HG03108 (cell line): Measurements from ENCODE around the gene PRSS36.
"Not testable (repeated sequence)": the region's sequence is repeated elsewhere in the genome, so short reads cannot be mapped to it uniquely, and the experiment has no call there.

Experiments used
- ATAC-seq: cut with Tn5 transposase; IDR thresholded peaks from one replicate; pipeline ENCODE4 v1.9.1; 2021; ENCODE audit warnings: moderate library complexity; ENCODE audit not compliant: unreplicated experiment

PRSS36 gene

GRCh38 chr16:31142109-31143010 lies 7.5 kb downstream of the PRSS36 start:
- ATAC-seq = peak; percentile 88

DNA sequence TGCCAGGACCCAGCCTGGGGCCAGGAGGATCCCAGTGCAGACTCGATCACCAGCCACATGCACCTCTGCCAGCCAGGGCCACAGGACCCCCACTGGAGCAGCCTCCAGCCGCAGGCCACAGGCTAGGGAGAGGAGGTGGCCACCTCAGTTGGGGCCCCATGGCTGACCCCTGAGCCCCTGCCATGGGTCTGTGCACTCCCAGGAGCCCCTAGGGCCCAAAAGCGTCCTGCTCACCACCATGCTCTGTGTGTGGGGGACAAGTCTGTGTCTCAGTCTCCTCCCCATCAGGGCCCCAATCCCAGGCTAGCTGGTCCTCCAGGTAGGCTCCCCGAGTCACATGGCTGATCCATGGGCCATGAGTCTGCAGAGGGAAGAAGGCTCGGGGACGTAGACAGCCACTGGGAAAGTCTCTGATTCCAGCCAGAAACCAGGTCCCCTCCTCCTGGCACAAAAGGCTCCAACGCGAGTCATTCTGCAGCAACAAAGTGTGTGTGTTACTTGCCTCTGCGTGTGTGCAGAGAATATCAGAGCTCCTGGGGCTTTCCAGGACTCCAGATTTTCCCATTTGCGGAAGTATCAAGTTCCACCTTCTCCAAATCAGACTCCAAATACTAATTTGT lies 8.3 kb downstream of the PRSS36 start:
- ATAC-seq = no peak

GRCh38 chr16:31141071-31141469 lies 8.8 kb downstream of the PRSS36 start:
- ATAC-seq = not testable (repeated sequence)

DNA sequence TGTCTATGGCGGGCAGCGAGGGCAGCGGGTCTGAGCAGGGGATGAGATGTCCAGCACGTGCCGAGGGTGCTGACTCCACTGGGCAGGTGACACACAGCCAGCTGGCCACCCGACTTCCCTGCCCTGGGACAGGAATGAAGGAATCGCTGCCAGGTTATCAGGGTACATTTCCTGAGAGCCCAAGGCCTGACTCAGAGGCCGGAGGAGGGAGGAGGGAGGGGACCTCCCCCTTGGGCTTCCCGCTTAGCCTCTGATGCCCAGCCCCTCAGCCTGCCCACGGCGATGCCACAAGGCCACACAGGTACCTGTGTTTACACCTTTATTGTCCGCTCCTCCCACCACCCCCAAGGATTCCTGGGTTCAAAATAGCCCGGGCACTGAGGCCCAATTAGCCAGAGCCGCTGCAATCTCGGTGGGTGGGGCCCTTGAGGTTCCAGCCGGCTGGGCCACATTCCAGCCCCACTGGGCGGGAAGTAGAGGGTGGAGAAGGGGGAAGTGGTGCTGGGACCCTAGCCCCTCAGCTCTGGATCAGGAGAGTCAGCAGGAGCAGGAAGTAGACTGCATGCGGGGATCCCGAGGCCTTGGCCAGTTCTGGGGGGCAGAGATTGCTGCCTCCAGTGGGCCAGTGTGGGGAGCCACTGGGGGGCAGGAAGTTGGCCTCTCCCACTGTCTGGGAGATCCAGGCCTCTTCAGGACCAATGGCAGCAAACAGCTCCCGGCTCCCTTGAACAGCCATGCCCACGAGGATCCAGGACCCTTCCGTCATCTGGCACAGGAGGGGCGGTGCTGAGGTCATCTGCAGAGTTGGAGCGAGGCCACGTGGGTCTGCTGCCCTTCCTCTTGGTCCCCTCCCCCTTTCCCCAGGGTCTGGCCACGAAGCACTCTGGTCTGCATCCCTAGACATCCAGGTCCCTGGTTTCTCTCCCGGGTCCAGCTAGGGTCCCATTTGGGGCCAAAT lies 11.0 kb downstream of the PRSS36 start:
- ATAC-seq = no peak

DNA sequence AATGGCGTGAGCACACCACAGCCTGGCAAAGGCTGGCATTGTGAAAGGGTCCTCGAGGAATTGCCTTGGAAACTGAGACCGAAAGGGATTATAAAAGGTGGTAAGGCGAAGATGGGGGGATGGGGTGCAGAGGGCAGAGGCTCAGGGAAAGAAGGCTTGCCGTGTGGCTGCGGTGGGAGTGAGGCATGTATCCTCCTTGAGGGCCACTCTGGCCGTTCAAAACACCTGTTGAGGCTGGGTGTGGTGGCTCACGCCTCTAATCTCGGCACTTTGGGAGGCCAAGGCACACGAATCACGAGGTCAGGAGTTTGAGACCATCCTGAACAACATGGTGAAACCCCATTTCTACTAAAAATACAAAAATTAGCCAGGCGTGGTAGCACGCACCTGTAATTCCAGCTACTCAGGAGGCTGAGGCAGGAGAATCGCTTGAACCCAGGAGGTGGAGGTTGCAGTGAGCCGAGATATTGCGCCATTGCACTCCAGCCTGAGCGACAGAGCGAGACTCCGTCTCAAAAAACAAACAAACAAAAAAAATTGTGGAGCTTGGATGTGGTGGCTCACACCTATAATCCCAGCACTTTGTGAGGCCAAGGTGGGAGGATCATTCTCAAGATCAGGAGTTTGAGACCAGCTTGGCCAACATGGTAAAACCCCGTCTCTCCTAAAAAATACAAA lies 12.9 kb downstream of the PRSS36 start:
- ATAC-seq = not testable (repeated sequence)

GRCh38 chr16:31136287-31136662 lies 13.6 kb downstream of the PRSS36 start:
- ATAC-seq = no peak

DNA sequence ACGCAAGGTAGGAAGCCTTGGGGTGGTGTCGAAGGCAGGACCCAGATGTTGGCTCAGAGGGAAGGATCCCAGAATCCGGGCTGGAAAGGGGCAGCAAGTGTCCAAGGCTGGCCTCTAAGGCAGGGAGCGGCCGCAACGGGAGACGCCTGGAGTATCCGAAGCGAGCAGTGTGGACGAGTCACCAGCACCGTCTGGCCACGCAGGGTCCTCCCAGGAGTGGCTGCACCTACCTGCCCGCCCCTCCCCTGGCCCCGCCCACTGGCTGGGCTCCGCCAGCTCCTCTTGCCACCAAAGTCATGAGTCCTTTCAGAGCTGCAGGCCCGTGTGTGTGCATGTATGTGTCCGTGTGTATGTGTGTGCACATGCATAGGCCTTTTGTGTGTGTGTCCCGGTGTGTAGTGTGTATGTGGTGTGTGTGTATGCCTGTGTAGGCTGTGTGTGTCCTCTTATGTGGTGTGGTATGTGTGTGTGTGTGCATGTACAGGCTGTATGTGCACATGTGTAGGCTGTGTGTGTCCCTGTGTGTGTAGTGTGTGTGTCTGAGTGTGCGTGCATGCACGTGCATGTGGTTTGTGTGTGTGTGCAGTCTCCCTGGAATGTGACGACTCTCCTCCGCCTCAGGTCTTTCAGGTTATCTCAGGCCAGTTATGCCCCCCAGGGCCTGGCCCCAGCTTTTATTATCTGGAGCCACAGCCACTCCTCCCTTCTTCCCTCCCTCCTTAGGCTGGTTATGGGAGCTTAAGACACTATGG lies 14.2 kb downstream of the PRSS36 start, which contains the start of gene PRSS8:
Gene PRSS8, minus strand, starts transcription at position 193 of the 752 bp plus-strand sequence. CDS start 229 bp downstream, outside the sequence.
- ATAC-seq = no peak

DNA sequence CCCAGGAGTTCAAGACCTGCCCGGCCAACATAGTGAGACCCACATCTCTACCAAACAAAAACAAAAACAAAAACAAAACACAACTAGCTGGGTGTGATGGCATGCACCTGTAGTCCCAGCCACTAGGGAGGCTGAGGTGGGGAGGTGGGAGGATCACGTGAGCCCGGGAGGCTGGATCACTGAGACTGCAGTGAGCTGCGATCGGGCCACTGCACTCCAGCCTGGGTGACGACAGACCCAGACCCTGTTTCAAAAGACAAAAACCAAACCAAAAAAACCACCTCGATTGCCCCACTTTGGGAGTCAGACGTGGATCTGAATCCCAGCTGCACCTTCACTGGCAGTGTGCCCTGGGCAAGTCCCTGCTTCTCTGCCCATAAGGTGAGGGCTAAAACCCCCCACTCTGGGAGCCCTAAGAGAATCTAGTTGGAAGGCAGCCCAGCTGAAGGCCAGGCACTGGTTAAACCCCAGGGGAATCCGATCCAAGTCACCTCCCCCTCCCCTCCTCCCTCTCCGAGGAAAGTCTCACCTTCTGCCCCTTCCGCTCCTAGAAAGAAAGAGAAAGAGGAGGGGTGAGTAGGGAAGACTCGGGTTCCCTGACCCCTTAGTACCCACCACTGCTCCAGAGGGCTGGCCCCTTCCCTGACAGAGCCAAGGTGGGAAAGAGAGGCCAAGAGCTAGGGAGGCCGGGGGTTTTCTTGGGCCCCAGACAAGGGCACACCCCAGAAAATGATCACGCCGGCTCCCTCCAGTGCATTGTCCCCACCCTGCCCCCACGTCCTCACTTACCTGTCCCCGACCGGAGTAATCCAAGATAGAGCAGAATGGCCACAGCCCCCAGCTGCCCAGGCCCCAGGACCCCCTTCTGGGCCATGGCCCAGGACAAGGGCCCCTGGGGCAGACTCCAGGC lies 15.0 kb downstream of the PRSS36 start:
- no peak for ATAC-seq

- no peak for ATAC-seq
Measured at GRCh38 chr16:31134091-31134571, 15.7 kb downstream of the PRSS36 start.

GRCh38 chr16:31133046-31133501 lies 16.8 kb downstream of the PRSS36 start:
- ATAC-seq = no peak

- no peak for ATAC-seq
Measured at GRCh38 chr16:31132303-31132979, 17.4 kb downstream of the PRSS36 start.

- no peak for ATAC-seq
Measured at GRCh38 chr16:31131841-31132271, 18.0 kb downstream of the PRSS36 start.

DNA sequence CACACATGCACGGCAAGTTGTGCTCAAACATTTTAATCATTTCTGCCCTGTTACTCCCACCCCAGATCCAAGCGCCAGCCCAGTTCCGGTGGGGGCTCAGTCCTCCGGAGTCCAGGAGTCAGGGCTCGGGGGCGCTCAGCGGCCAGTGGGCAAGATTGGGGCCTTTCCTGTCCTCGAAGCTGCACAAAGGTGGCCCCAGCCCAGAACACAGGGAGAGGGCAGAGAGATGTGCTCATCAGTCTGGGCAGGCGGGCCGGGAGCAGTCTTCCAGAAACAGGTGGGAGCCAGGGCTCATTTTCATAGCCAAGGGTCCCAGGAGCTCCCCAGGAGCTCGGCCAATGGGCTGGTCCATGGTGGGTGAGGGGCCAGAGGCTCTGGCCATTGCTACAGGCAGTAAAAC lies 18.4 kb downstream of the PRSS36 start:
- no peak for ATAC-seq

DNA sequence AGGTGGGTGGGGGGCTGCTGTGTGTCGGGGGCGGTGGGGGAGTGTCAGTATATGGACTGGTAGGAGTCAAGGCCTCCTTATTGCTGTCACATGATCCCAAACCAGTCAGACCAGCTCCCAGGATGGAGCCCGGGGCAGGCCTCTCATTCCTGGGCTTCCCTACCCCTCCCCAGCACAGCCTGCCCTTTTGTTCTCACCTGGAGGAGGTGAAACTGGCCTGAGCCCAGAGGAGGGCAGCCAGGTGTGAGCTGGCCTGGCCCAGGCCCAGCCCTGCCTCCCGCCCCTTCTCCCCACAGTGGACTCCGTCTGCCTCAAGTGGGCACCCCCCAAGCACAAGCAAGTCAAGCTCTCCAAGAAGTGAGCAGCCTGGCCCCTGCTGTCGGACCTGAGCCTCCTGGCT lies 19.0 kb downstream of the PRSS36 start:
- no peak for ATAC-seq

- no peak for ATAC-seq
Measured at GRCh38 chr16:31130336-31130891, 19.5 kb downstream of the PRSS36 start.

GRCh38 chr16:31129568-31130335 lies 20.1 kb downstream of the PRSS36 start:
- no peak for ATAC-seq
